ENCODE results near the gene PDC. TPM values are rescaled to one million over a fixed set of nuclear protein-coding genes. Genes with fewer than 3 reads are reported as not detected.

Gene PDC
- total and polyA plus RNA-seq, 2 experiments from 2014 or later: not detected

GRCh38 chr1:186421446-186421845 lies 39.5 kb downstream of the PDC start:
- no peak overlapping the region for H3K27ac ChIP-seq
- TF ChIP-seq EZH2 (IDR thresholded peaks at IDR 0.05; ENCODE audit: borderline replicate concordance): no peak
- TF ChIP-seq EZH2phosphoT487 (IDR thresholded peaks at IDR 0.05; ENCODE audit: low read depth, severe bottlenecking, unreplicated experiment): no peak
- no peak for TF ChIP-seq CTCF (IDR thresholded peaks at IDR 0.05; ENCODE audit: poor library complexity)

GRCh38 chr1:186420923-186421322 lies 40.0 kb downstream of the PDC start:
- TF ChIP-seq EZH2 (IDR thresholded peaks at IDR 0.05; ENCODE audit: borderline replicate concordance): no peak
- TF ChIP-seq EZH2phosphoT487 (IDR thresholded peaks at IDR 0.05; ENCODE audit: low read depth, severe bottlenecking, unreplicated experiment): no peak
- TF ChIP-seq CTCF (IDR thresholded peaks at IDR 0.05; ENCODE audit: poor library complexity): no peak
- 80% methylated on average over 1 of the region's 1 CpG for WGBS (ENCODE audit: low lambda C conversion rate, missing lambda C conversion rate)
- no peaks in the 10 kb centered on the region for H4K20me1 ChIP-seq (ENCODE audit: insufficient read depth, poor library complexity, severe bottlenecking)
- peak overlapping the region; percentile 1 for H3K27ac ChIP-seq
- H3K4me3 ChIP-seq: no peak overlapping the region
- no peaks in the 10 kb centered on the region for H3K79me2 ChIP-seq
- no peak for DNase-seq (ENCODE audit: low spot score)
- no peaks in the 10 kb centered on the region for H3K4me1 ChIP-seq (ENCODE audit: insufficient read depth)
- no peaks in the 10 kb centered on the region for H3K36me3 ChIP-seq (replicated peaks; ENCODE audit: insufficient read depth, low read depth)
- no peaks in the 10 kb centered on the region for H3K9me3 ChIP-seq (ENCODE audit: low read depth)
- H3K9me2 ChIP-seq (replicated peaks; ENCODE audit: insufficient read depth): no peaks in the 10 kb centered on the region
- H2AFZ ChIP-seq: no peak overlapping the region
- no peaks in the 10 kb centered on the region for H3K27me3 ChIP-seq
- no peak overlapping the region for H3K4me2 ChIP-seq

More at GRCh38 chr1:186421446-186421845, 39.5 kb downstream of the PDC start:
- Histone ChIP-seq H3K4me2 (no peak overlapping the region), H2AFZ (no peak overlapping the region), H3K4me3 (no peak overlapping the region), H3K79me2 (no peaks in the 10 kb centered on the region), H4K20me1 (ENCODE audit: insufficient read depth, poor library complexity, severe bottlenecking) (no peaks in the 10 kb centered on the region), H3K9me3 (ENCODE audit: low read depth) (no peaks in the 10 kb centered on the region), H3K27me3 (no peaks in the 10 kb centered on the region), H3K9me2 (replicated peaks; ENCODE audit: insufficient read depth) (no peaks in the 10 kb centered on the region), H3K36me3 (replicated peaks; ENCODE audit: insufficient read depth, low read depth) (no peaks in the 10 kb centered on the region), H3K4me1 (ENCODE audit: insufficient read depth) (no peaks in the 10 kb centered on the region)
- 88% methylated on average over 6 of the region's 6 CpGs for WGBS (ENCODE audit: low lambda C conversion rate, missing lambda C conversion rate)
- DNase-seq (ENCODE audit: low spot score): no peak

GRCh38 chr1:186420311-186420710 lies 40.6 kb downstream of the PDC start:
- TF ChIP-seq EZH2phosphoT487 (IDR thresholded peaks at IDR 0.05; ENCODE audit: low read depth, severe bottlenecking, unreplicated experiment) (no peak), EZH2 (IDR thresholded peaks at IDR 0.05; ENCODE audit: borderline replicate concordance) (no peak), CTCF (IDR thresholded peaks at IDR 0.05; ENCODE audit: poor library complexity) (no peak)
- no peak for DNase-seq (ENCODE audit: low spot score)
- H3K4me2 ChIP-seq: no peak overlapping the region
- H3K79me2 ChIP-seq: no peaks in the 10 kb centered on the region
- no peaks in the 10 kb centered on the region for H4K20me1 ChIP-seq (ENCODE audit: insufficient read depth, poor library complexity, severe bottlenecking)
- no peaks in the 10 kb centered on the region for H3K9me3 ChIP-seq (ENCODE audit: low read depth)
- no peaks in the 10 kb centered on the region for H3K4me1 ChIP-seq (ENCODE audit: insufficient read depth)
- H3K27me3 ChIP-seq: no peaks in the 10 kb centered on the region
- no peaks in the 10 kb centered on the region for H3K9me2 ChIP-seq (replicated peaks; ENCODE audit: insufficient read depth)
- H3K36me3 ChIP-seq (replicated peaks; ENCODE audit: insufficient read depth, low read depth): no peaks in the 10 kb centered on the region
- no peak overlapping the region for H3K4me3 ChIP-seq
- peak overlapping the region; percentile 1 for H3K27ac ChIP-seq
- H2AFZ ChIP-seq: no peak overlapping the region

DNA sequence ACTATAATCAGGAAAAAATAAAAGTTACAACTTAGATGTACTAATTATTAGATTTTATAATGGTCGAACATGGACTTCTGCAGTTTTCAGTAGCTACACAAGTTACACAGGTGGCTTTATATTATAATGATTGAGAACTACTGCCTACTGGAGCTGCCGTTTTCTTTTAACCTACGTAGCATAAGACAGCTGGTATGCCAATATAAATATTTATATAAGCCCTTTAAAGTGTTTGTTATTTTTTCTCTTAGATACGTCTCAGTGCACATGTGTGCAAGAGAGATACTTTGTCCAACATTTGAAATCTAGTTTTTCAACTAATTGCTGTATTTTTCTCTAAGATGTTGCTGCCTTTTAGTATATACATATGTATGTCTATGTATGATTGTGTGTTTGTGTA lies 42.4 kb downstream of the PDC start:
- no peak for TF ChIP-seq EZH2phosphoT487 (IDR thresholded peaks at IDR 0.05; ENCODE audit: low read depth, severe bottlenecking, unreplicated experiment)
- TF ChIP-seq CTCF (IDR thresholded peaks at IDR 0.05; ENCODE audit: poor library complexity): no peak
- TF ChIP-seq EZH2 (IDR thresholded peaks at IDR 0.05; ENCODE audit: borderline replicate concordance): no peak
- WGBS (ENCODE audit: low lambda C conversion rate, missing lambda C conversion rate): 68% methylated on average over 4 of the region's 4 CpGs
- H3K36me3 ChIP-seq (replicated peaks; ENCODE audit: insufficient read depth, low read depth): no peaks in the 10 kb centered on the region

More for the DNA sequence above, 42.4 kb downstream of the PDC start:
- H3K4me1 ChIP-seq (ENCODE audit: insufficient read depth): no peaks in the 10 kb centered on the region
- H3K79me2 ChIP-seq: no peaks in the 10 kb centered on the region
- DNase-seq (ENCODE audit: low spot score): no peak
- no peaks in the 10 kb centered on the region for H3K9me3 ChIP-seq (ENCODE audit: low read depth)
- no peaks in the 10 kb centered on the region for H4K20me1 ChIP-seq (ENCODE audit: insufficient read depth, poor library complexity, severe bottlenecking)
- H3K27ac ChIP-seq: no peak overlapping the region
- H3K27me3 ChIP-seq: no peaks in the 10 kb centered on the region
- no peak overlapping the region for H3K4me2 ChIP-seq
- no peak overlapping the region for H2AFZ ChIP-seq
- no peak overlapping the region for H3K4me3 ChIP-seq
- H3K9me2 ChIP-seq (replicated peaks; ENCODE audit: insufficient read depth): no peaks in the 10 kb centered on the region
